Lower lobe of right lung (tissue), 2 donors: Measurements from ENCODE around the gene MYL6B. TPM values are rescaled to one million over a fixed set of nuclear protein-coding genes. Genes with fewer than 3 reads are reported as not detected.

ENCODE experiments used
- ATAC-seq, 2 donors: fragments of 200-7000 bp; cut with Tn5 transposase; one replicate each; pipeline ENCODE4 v1.9.1; 2020 to 2022; ENCODE audit warnings: mild to moderate bottlenecking in 2 of 2, moderate library complexity in 2 of 2
- DNase-seq: peaks from one replicate; pipeline ENCODE4 v3.0.0-alpha.2; 2020
- H3K27ac ChIP-seq: fragments of 200-600 bp; one replicate; pipeline ENCODE4 v1.8.0; 2022
- H3K27me3 ChIP-seq: fragments of 200-600 bp; one replicate; pipeline ENCODE4 v1.8.0; 2022; ENCODE audit warnings: low read depth
- H3K36me3 ChIP-seq: fragments of 200-600 bp; one replicate; pipeline ENCODE4 v1.8.0; 2022; ENCODE audit warnings: mild to moderate bottlenecking
- H3K4me1 ChIP-seq: fragments of 200-600 bp; one replicate; pipeline ENCODE4 v1.8.0; 2022
- H3K4me3 ChIP-seq: fragments of 200-600 bp; one replicate; pipeline ENCODE4 v1.8.0; 2022; ENCODE audit warnings: mild to moderate bottlenecking
- H3K9me3 ChIP-seq: fragments of 200-600 bp; one replicate; pipeline ENCODE4 v1.8.0; 2022
- CTCF ChIP-seq: fragments of 200-600 bp; IDR thresholded peaks from one replicate; pipeline ENCODE4 v1.8.0; 2022; ENCODE audit warnings: antibody characterized with exemption, mild to moderate bottlenecking
- intact Hi-C: fragments of 100-400 bp; cut with DNase I; formaldehyde crosslinking; loops from one replicate; pipeline ENCODE4 v1.11.0; 2022
- long read RNA-seq: library from polyadenylated mRNA; unstranded; transcript quantifications from one replicate; pipeline ENCODE4 v2.0.0, GENCODE V29; 2021
- total RNA-seq: library from RNA; stranded (reverse); fragmentation: NEBNext Ultra II Directional; extraction: Animal tissue kit (Norgen Biotek cat#: 25700); gene quantifications from one replicate; pipeline ENCODE4 v1.2.1, GENCODE V29; 2021
- donor health status: DM: no; HTN: yes; CAD: no; lungs with severe emphysema.

The MYL6B gene
- total RNA-seq: 21.4 TPM
- long read RNA-seq, partial matches to known transcripts: 0 of 6 reads
- long read RNA-seq, other reads (novel, unspliced or antisense): 4 of 6 reads

- Histone ChIP-seq H3K27me3 (no peaks in the 10 kb centered on the region), H3K9me3 (no peaks in the 10 kb centered on the region), H3K27ac (peak within 1 kb of the TSS; percentile 92), H3K36me3 (no peaks in the 10 kb centered on the region), H3K4me1 (peaks cover 31% of the 10 kb centered on the region), H3K4me3 (peak within 1 kb of the TSS; percentile 73)
- peak; percentile 96 for DNase-seq
- intact Hi-C loops: no loop called here
- peak; percentile 96 to 98 for ATAC-seq
- no peak for TF ChIP-seq CTCF
Measured at GRCh38 chr12:56152132-56152755, at the start of gene MYL6B. Gene MYL6B (plus strand): TSS chr12:56152587. CDS start chr12:56153919, 1,332 bp downstream.

- ATAC-seq: no peak
- no peak overlapping the region for H3K27ac ChIP-seq
Measured at GRCh38 chr12:56102683-56103065, 49.7 kb upstream of the MYL6B start.

GRCh38 chr12:56103066-56103711 is 49.2 kb upstream of the MYL6B start:
- H3K9me3 ChIP-seq: no peaks in the 10 kb centered on the region
- intact Hi-C loops: no loop called here
- peak overlapping the region; percentile 84 for H3K27ac ChIP-seq
- no peaks in the 10 kb centered on the region for H3K27me3 ChIP-seq
- peaks cover 35% of the 10 kb centered on the region for H3K36me3 ChIP-seq
- no peak for DNase-seq
- TF ChIP-seq CTCF: no peak
- H3K4me1 ChIP-seq: peaks cover 28% of the 10 kb centered on the region
- ATAC-seq: no peak
- H3K4me3 ChIP-seq: peak overlapping the region; percentile 95

More at GRCh38 chr12:56102683-56103065, 49.7 kb upstream of the MYL6B start:
- Histone ChIP-seq H3K4me1 (peaks cover 28% of the 10 kb centered on the region), H3K27me3 (no peaks in the 10 kb centered on the region), H3K36me3 (peaks cover 29% of the 10 kb centered on the region), H3K4me3 (no peak overlapping the region), H3K9me3 (no peaks in the 10 kb centered on the region)
- intact Hi-C loops: no loop called here
- no peak for DNase-seq
- TF ChIP-seq CTCF: no peak

- DNase-seq: no peak
- intact Hi-C loops: no loop called here
Measured at GRCh38 chr12:56103823-56104108, 48.6 kb upstream of the MYL6B start.

More at GRCh38 chr12:56103823-56104108, 48.6 kb upstream of the MYL6B start:
- Histone ChIP-seq H3K4me3 (peak overlapping the region; percentile 95), H3K27ac (peak overlapping the region; percentile 84), H3K4me1 (peaks cover 28% of the 10 kb centered on the region), H3K9me3 (no peaks in the 10 kb centered on the region), H3K27me3 (no peaks in the 10 kb centered on the region), H3K36me3 (peaks cover 36% of the 10 kb centered on the region)
- no peak for ATAC-seq
- TF ChIP-seq CTCF: no peak
